M059J (cell line): ENCODE results near the gene BAIAP2L1. TPM values are rescaled to one million over a fixed set of nuclear protein-coding genes. Genes with fewer than 3 reads are reported as not detected.
A peak's percentile ranks its signal among the peaks of the same experiment; 100 is the strongest.

Experiments used
- DNase-seq: peaks from one replicate; pipeline ENCODE4 v3.0.0-alpha.2; 2012; ENCODE audit warnings: low read depth
- total RNA-seq: library from RNA; depleted of rRNA; stranded (reverse); fragments of >200 nt; shearing (Covaris generic); gene quantifications from 2 replicates; pipeline ENCODE4 v1.2.3, GENCODE V29; 2014

The BAIAP2L1 gene
- total RNA-seq, 1 experiment from 2014 or later, result 28.7 TPM

DNA sequence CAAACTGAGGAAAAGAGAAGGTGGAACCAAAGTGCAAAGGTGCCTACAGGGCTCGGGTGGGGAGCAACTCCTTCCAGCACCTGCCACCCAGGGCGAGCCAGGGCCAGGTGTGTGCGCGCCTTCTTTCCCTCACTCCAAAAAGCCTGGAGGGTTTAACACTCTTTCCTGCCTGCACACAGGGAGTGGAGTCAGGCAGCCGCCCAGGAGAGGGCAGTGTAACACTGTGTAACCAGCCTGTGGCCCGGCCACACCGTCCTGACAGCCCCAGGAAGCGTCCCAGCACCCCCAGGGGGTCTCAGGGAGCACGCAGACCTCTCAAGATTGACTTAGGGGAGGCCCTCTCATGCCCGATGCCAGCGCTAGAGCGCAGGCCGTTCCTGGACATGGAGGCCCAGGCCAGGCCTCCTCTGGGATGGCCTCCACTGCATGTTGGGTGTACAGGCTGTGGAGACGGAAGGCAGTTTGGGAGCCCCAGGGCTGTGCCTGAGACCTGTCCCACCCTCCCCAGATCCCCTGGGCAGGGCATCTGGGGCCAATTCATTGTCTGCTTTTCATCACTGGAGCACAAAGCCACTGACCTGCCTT, 106.0 kb downstream of the BAIAP2L1 start:
- peak; percentile 56 for DNase-seq

DNA sequence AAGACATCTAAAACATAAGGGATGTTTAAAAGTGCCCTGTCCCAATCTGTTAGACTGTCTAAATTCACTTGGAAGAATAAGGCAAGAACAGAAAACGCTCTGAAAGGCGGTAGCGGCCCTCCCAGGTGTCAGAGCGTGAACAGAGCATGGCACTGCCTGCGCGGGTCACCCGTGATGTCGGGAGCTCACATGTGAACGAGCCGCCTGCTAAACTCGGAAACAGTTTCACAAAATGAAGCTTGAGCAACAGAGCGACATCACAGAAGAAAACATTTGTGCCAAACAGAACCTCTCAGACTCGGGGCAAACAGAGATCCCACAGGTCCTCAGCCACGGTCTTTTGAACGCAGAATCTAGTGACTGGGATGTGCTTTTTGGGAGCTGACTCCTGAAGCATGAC, 106.6 kb downstream of the BAIAP2L1 start:
- no peak for DNase-seq

DNA sequence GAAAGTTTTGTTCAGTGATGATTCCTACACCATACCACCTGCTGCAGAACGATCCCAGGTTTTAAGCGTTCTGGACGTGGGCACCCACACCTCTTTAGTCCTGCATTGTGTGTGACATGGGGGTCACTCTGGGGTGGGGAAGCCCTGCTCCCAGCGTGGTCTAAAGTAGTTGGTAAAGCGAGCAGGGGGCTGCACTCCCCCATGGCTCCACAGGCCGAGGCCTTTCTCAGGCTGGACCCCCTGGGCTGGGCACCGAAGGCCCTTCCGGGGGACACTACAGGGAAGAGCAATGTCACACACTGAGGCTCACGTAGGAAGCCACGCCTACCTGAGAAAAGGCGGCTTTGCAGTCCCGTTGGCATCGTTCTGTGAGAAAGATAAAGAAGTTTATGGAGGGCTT, 107.1 kb downstream of the BAIAP2L1 start:
- no peak for DNase-seq

DNA sequence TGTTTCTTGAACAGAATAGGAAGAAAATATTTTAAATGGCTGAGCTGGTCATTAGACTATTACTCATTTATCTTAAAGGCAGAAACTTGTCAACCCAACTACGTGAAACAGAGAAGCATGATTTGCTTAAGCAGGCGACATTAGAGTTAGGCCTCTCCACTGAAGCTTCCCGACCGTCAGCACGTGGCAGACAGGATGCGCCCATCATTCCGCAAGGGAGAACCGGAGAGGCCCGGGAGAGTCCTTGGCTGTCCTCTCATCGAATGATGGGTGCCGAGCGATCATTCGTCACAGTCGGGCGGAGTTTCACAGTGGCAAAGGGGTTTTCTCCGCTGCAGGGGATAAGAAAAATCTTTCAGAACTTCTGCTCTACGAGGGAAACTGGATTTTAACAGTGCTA, 107.6 kb downstream of the BAIAP2L1 start:
- no peak for DNase-seq

DNA sequence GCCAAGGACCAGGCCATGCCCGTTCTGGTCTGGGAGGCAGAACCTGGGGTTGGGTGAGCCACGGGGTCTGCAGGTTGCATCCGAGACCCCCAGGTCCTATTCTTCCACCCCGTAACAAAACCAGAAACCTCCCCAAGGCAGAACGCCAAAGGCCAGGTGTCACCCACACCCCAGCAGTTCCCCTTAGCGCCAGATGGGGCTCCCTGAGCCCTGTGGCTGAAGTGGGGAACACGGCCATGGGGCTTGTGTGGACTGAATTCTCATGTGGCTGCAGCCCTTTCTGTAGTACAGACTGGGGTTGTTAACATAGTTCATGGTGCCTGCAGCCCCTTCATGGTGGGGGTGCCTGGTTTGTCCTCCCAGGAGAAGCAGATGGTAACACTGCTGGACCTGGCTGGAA, 109.2 kb downstream of the BAIAP2L1 start:
- DNase-seq, result no peak

DNA sequence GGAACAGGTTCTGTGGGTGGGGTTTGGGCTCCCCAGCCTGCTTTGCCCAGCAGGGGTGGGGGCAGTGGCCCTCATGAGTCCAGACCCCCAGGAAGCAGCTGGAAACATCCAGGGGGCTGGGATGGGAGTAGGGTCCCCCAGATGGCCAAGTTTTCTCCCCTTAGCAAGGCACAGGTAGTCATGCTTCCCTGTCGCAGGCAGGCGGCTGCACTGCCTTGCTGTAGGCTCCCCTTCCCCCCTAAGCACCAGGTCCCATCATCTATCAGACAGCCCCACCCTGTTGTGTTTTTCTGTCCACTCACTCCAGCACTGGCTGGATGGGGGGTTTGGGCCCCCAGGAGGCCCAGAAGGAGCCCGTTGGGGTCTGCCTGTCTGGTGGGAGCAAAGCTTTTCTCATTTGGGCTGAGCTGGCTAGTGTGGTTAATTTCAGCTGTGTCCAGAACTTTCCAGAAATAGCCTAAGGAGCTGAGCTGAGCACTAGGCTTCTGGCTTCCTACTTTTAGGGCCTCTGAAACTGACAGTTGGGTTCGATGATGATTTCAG, 111.5 kb downstream of the BAIAP2L1 start:
- DNase-seq, result no peak

DNA sequence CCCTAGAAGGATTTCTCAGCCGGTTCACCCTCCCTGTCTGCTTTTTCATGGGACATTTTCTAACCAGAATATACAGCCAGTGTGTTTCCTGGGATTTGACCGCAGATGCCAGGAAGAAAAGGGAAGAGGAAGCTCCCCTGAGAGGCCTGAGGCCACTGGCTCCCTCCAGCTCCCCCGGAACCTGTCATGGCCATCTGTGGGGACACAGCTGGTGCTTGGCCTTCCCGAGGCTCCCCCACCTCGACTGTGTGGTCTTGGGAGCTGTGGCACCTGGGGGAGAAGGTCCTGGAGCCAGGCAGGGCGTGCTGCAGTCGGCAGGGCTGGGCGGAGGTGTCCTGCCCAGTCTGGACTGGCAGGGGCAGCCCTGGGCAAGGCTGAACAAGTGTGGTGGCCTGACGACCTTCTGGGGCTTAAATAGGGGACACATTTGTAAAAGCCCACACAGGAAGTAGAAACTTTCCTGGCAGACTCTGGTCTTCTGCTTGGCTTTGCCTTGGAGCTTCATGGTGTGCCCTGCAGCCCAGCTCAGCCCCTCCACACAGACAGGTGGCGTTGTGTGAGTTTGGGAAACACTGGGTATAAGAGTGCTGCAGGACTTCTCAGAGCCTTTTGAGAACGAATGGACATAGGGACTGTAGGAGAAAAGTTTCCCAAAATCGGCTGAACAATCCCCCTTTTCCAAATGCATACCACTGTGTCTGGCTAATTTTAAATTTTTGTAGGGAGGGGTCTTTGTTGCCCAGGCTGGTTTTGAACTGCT, 112.6 kb downstream of the BAIAP2L1 start:
- DNase-seq, result no peak

DNA sequence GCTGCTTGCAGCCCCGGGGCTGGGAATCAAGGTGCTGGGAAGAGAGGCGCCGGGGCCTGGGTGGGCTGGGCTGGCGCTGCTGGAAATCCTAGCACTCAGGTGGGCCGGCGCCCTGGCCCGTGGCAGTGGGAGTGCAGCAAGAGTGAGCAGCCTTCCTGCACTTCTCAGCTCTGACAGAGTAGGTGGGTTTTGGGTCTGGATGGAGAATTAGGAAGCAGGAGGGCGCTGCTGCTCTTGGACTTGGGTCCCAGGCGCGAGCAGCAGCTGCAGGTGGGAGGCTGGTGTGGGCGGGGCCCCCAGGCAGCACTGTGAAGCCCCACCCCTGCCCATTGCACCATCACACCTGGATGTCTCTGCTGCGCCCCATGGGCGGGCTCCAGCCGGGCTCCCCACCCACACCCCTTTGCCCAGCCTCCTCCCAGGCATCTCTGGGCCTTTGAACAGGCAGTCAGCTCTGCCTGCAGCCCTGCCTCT, 113.4 kb downstream of the BAIAP2L1 start:
- no peak for DNase-seq

DNA sequence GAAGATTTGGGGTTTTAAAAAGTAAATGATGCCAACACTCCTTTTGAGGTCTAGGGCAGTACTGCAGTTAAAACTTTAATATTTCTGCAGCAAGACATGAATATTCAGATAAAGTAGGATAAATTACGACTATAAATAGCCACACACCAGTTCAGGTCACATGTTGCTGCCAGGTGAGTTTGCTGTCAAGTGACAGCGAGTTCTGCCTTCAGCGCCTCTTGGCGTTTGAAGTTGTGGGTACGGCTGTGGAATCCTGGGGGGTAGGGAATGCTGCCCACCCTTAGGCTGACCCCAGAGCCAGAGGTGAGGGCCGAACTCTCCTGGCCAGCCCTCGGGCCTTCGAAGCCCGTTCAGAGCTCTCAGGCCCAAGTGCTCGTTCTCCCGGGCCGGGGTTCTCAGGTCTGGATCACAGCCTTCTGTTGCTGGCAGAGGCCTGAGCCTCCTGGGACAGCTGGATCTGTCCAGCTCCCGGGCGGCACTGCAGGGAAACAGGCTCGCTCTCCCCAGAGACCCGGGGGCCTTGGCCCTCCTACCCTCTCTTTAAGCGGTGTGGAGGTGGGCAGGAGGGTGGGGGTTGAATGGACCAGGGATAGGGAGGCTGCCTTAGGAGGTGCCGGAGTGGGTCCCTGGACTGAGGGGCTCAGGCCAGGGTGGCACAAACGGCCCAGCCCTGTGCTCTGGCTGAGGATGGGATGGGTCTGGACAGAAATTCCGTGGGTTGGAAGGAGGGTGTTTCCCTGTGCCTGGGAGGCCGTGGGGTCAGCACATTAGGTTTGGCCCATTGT, 114.0 kb downstream of the BAIAP2L1 start:
- no peak for DNase-seq

DNA sequence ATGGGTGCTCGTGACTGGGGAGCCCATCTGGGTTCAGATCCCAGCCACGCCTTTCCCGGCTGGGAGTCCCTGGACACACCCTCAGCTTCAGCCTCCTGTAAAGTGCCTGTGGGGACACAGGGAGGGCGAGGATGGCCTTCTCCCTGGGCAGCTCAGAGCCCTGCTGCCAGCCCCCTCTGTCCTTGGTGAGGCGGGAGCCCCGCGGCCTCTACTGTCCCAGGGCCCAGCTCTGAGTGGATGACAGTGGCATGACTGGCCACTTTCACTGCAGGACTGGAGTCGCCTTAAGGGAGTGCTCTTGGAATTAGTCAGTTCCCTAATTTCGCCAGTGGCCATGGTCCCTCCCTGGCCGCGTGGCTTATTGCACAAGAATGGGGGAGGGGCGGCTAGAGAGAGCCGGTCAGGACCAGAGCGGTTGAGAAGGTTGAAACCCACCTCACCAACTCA, 114.8 kb downstream of the BAIAP2L1 start:
- DNase-seq, result peak; percentile 81

DNA sequence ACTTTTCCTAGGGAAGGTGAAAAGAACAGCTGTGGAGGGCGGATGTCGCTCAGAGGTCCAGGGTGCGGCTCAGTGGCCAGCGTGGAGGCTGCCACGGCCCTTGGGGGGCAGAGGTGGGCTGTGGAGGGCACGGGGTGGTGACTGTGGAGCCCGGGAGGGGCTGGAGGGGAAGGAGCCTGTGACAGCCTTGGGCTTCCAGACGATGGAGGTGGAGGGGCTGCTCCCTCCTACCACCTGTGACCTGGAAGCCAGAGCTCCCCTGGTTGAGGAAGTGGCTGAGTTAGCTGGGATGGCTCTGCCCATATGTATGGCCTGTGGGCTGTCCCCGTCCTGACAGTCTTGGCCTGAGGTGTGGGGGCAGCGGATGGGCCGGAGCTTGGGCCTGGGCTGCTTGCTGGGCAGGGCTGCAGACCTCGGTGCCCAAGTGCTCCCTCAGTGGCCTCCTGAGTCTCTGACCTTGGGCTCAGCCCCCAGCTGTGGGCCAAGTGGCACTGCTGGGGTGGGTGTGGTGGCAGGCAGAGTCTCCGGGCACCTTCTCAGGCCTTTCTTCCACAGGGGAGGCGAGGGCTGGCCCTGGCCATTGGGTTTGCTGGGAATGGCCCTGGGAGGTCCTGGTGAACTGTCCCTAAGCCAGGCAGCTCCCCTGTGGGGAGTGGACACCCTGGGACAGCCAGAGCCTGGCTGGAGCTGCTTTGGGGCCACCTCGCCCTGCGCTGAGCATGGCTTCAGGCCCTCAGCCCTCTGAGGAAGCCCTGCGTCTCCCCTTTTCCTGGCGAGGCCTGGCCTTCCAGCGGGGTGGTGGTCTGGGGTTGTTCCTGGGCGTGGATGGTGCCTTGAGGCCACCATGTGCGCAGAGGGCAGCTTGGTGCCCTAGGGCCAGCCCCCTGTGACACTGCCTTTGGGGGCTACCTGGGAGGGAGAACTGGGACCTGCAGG, 115.5 kb downstream of the BAIAP2L1 start:
- DNase-seq, result no peak

DNA sequence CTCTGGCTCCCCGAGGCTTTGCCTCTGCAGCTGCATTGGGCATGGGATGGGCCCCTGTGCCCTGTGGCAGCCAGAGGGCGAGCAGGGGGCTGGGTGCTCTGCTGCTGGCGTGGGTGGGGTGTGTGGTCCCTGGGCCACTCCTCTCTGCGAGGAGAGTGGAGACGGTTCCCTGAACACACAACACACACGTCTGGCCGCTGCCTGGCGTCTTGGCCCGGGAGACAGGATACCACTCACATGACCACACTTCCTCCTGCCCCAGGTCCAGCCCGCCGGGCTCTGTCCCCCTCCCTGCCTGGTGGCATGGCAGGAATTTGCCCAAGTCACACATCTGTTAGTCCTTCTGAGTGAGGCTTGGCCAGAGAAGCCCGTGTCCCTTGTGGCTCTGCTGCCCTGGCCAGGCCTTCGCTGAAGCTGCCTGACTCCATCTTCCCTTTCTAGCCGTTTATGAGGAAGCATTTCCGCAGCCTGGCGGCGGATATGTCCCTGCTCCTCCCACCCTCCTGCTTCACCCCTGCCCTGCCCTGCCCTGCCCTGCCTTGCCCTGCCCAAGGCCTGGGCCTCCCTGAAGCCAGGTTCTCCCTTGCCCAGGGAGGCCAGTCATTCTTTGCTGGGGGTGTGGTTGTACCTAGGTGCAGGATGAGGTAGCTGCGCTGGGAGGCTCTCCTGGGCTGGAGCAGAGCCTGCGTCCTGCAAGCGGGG, 116.4 kb downstream of the BAIAP2L1 start:
- peak; percentile 81 for DNase-seq

DNA sequence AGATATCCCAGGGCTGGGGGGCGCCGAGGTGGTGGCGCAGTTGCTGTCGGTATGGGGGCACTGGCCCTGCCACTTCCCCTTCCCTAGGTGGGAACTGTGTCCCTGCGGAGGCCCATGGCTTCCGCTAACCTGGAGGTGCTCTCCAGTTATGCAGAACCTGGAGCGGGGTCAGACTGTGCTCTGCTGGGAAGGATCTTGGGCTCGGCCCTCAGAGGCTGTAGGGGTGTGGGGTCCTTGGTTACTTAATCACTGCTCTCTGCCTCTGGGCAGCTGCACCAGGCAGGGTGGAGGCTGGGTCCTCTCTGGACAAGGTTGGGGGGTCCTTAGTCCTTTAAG, 117.0 kb downstream of the BAIAP2L1 start:
- no peak for DNase-seq

DNA sequence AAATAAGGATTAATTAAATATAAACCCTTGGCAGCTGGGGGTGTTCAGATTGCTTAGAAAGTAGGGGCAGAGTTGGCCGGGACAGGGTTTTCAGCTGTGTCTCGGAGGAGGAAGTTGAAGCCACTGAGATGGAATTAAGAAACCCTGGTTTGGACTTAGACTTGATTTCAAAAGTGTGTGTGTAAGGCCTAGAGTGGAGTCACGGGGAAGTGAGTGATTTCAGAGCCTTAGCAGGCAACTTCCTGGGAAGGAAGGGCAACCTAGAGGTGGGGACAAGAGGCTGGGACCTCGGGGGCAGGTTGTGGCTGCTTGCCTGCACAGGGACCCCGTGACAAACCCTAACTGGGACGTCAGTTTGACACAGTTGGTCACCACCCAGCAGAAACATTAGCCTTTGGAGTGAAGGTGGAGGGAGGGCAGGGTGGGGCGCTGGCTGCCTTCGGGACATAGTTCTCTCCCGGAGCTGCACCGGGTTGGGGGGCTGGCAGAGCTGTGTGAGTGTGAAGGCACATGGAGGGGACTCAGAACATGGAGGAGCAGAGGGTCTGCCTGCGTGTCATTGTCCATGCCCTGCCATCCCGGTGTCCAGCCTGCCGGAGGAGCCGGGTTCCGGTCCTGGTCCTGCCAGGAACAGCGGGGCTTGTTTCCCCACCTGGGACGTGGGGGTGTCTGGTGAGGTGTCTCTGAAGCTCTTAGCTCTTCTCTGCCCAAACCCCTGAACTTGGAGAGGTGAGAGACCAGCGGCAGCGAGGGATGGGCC, 117.6 kb downstream of the BAIAP2L1 start:
- no peak for DNase-seq

DNA sequence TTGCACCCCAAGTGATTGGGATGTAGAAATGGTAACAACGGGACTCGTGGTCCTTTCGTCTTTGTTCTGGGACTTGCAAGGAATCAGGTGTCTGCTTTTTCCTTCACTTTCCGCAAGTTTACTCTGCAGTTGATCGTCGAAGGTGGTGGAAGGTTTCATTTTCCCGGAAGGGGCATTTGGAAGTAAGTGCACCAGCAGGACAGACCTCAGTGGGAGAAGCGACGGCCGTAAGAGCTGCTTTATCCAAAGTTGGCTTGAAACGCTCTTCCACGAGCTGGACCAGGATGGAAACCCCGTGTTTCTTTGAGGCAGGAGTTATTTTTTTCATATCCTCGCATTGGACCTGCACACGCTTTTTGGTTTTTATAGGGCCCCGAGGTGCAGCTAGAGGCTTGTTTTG, 118.2 kb downstream of the BAIAP2L1 start:
- DNase-seq, result no peak

DNA sequence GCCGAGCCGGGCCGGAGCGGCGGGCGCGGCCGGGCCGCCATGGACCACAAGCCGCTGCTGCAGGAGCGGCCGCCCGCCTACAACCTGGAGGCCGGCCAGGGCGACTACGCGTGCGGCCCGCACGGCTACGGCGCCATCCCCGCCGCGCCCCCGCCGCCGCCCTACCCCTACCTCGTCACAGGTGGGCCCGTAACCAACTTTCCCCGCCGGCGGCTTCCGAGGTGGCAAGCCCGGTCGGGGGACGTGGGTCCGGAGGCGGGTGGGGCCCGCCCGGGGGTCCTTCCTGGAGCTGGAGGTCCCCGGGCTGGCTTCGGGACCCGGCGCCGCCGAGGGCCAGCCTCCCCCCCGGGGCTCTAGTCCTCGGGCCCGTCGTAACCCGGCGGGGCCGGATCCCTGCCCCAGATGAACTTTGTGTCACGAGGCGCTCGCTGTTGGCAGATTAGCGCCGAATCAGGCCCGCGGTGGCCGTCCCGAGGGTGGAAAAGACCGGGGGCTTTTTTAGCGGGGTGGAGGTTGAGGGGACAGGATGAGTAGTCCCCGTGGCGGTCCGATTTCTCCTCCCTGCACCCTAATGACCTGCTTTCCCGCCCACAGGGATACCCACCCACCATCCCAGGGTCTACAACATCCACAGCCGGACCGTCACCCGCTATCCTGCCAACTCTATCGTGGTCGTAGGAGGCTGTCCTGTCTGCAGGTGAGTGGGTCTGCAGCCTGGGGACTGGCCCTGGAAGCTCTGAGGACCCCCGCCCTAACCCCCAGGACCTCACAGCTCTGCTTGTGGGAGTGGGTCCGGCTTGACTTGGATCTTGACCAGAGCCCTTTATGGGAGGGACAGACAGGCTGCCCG, 118.9 kb downstream of the BAIAP2L1 start:
- DNase-seq, result no peak

DNA sequence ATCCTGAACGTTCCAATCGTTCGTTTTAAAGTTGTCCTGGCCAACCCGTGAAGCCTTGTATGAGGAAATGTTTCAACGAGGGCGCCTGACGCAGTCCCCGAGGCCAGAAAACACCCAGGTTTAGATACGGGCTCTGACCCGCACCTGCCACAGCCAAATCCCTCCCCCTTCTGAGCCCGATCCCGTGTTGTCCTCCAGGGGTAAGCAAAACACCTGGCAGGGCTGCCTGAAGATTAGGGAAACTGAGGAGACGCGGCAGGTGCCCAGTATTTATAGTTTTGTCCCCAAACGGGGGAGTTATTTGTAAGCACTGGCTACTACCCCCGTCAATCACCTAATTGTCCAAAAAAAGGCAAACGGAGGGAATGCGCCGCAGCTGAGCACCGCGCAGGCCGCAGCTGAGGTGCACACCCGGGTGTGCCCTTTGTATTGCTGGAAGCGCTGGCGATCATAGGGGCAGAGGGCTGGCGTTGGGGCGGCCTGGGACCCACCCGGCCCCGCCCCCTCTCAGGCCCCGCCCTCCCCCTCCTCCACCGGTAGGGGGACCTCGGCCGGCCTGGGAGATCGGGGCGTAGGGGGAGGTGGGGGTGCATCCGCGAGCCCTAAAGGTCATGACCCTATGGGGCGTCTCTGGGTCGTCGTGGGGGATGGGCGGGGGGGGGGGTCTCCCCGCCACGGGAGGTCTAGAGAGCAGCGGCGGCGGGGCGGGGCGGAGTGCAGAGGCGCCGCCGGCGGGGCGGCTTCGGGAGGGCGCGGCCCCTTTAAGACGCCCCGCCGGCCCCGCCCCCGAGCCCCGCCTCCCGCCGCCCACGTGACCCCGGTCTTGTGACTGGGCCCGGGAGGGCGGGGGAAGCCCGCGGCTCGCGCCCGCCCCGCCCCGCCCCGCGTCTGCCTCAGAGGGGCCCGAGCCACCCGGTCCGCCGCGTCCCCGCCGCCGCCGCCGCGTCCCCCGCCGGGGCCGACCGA, 119.8 kb downstream of the BAIAP2L1 start, which contains the start of gene BRI3:
Gene BRI3, plus strand, starts transcription at position 896 of the 966 bp plus-strand sequence. CDS start 110 bp downstream, outside the sequence.
- peak; percentile 84 for DNase-seq

DNA sequence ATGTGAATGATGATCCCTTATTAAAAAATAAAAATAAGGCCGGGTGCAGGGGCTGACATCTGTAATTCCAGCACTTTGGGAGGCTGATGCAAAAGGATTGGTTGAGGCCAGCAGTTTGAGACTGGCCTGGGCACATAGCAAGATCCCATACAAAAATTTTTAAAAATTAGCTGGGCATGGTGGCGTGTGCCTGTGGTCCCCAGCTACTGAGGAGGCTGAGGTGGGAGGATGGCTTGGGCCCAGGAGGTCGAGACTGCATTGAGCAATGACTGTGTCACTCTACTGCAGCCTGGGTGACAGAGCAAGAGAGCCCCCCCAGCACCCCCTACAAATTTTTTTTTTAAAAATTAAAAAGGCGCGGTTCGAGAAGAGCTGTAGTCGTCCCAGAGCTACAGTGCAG, 120.6 kb downstream of the BAIAP2L1 start:
- DNase-seq, result no peak
